SW 1271 (cell line): ENCODE measurements around the gene SCEL.
"Not testable (repeated sequence)": the region's sequence is repeated elsewhere in the genome, so short reads cannot be mapped to it uniquely, and the experiment has no call there.

Experiments
- DNase-seq, 2 experiments: peaks; one replicate each; lab custom pipeline; 2025; lab: John Stamatoyannopoulos, UW

SCEL gene

GRCh38 chr13:77662301-77662700 lies 126.8 kb downstream of the SCEL start:
- not testable (repeated sequence) for DNase-seq

DNA sequence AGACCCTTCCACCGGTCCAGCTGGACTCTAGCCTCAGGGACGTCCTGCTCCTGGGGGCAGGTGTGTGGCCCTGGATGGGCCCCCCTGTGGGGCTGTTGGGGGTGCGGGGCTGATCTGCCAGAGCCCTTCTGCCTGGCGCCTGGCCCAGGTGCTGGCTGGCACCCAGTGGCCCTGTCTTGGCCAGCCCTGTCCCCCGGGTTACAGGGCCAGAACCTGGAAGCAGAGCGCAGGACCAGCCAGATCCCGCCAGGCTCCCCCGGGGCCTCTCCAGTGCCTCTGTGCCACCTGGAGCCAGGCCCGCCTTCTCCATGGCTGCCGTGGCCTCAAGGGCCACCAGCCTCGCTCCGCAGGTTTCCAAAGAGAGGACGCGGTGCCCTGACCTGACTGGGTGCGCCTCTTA lies 127.3 kb downstream of the SCEL start:
- not testable (repeated sequence) for DNase-seq

GRCh38 chr13:77674852-77675251 lies 139.3 kb downstream of the SCEL start:
- DNase-seq: no peak

GRCh38 chr13:77678691-77679235 lies 143.3 kb downstream of the SCEL start:
- DNase-seq: no peak

GRCh38 chr13:77687799-77688198 lies 152.3 kb downstream of the SCEL start:
- no peak for DNase-seq

DNA sequence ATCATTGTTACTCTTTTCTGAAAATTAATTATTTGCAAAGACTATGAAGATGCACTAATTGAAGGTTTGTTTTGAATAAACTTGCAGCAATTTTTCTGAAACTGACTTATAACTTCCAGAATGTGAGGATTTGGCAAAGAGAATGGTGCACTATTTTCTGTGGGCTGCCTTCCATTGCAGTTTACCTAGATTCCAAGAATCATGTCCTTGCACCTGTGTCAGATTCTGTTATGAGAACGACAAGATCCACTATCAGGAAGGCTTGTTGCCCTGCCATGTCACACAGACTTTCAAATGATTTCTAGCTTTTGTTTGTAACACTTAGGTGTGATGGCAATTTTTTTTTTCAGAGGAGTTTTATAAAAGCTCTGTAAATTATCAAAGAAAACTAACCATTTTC lies 156.4 kb downstream of the SCEL start:
- no peak for DNase-seq

DNA sequence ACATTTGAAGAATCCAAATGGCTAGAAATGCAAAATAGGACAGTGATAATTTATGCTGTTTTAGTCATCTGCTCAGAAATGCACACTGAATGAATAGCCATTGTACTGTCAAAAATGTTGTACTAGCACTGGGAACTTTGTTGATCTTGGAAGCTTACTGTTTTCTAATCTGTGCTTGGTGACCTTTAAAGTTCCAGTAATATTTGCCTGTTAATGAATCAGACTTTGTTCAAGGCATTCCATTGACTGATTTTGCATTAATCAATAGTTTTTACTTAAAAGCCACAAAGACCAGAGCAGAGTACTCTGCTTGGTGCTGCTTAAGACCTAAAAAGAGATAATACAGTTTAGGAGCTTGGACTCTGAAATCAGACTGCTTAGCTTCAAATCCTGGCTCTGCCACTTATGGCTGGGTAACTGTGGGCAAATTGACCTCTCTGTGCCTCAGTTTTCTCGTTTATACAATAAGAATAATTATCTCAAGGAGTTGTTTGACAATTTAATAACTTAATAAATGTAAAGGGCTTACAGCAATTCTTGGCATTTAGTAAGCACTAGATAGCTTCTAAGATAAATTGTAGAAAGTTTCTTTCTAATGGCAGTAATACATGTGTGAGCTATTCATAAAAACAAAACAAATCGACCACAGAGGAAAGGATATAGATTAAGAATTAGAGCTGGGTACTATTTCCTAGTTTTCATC lies 157.4 kb downstream of the SCEL start:
- DNase-seq: no peak

- DNase-seq: no peak
Measured at GRCh38 chr13:77693449-77693940, 158.0 kb downstream of the SCEL start.
